SU-DHL-6 (cell line): ENCODE results near the gene ITGAE.

Experiments used
- CTCF ChIP-seq: fragments of 200-600 bp; sonication (generic); IDR thresholded peaks from one replicate; pipeline ENCODE4 v1.5.1; 2017; ENCODE audit warnings: antibody characterized with exemption, mild to moderate bottlenecking, low read length, moderate library complexity; ENCODE audit not compliant: insufficient read depth, poor library complexity, severe bottlenecking
- EZH2phosphoT487 ChIP-seq: fragments of 200-600 bp; sonication (generic), shearing (Covaris generic); conservative IDR thresholded peaks from 2 replicates; pipeline ENCODE4 v1.6.1; 2018; ENCODE audit warnings: mild to moderate bottlenecking, antibody characterized with exemption, low read length, moderate library complexity, mixed read lengths

GRCh38 chr17:3835410-3836229 is 34.6 kb upstream of the ITGAE start:
- TF ChIP-seq CTCF (no peak), EZH2phosphoT487 (no peak)
